CD14-positive monocyte (primary cell): ENCODE measurements around the gene NPY. TPM values are rescaled to one million over a fixed set of nuclear protein-coding genes. Genes with fewer than 3 reads are reported as not detected.

Experiments used
- DNase-seq, 3 donors: peaks; one replicate each; pipeline ENCODE4 v3.0.0-alpha.2; 2011 to 2022
- H2AFZ ChIP-seq: 2 replicates; pipeline ENCODE4 v1.6.0; 2012; ENCODE audit warnings: mild to moderate bottlenecking, low read depth, low read length, inconsistent platforms; ENCODE audit not compliant: insufficient read depth, poor library complexity, severe bottlenecking
- H3K27ac ChIP-seq, 2 donors: 1 replicate in 1 of 2; 2 replicates in 1 of 2; pipeline ENCODE4 v1.5.1; 2012 to 2013; ENCODE audit warnings: low read length in 2 of 2, control low read depth in 1 of 2, inconsistent platforms in 1 of 2, low read depth in 1 of 2, mild to moderate bottlenecking in 1 of 2
- H3K27me3 ChIP-seq, 2 donors: one replicate each; pipeline versions ENCODE4 v1.6.0 to v1.6.1; 2011 to 2013; ENCODE audit warnings: low read length in 2 of 2; ENCODE audit not compliant: control insufficient read depth in 2 of 2, insufficient read depth in 2 of 2
- H3K36me3 ChIP-seq, 2 donors: replicated peaks in 1 of 2; 1 replicate in 1 of 2; 2 replicates in 1 of 2; pipeline versions ENCODE4 v1.5.1 to v1.6.1; 2012 to 2013; ENCODE audit warnings: low read length in 2 of 2, control low read depth in 1 of 2, inconsistent platforms in 1 of 2, mild to moderate bottlenecking in 1 of 2; ENCODE audit not compliant: insufficient read depth in 2 of 2, control insufficient read depth in 1 of 2
- H3K4me1 ChIP-seq, 2 donors: 1 replicate in 1 of 2; 2 replicates in 1 of 2; pipeline versions ENCODE4 v1.5.1 to v1.6.1; 2012 to 2013; ENCODE audit warnings: low read length in 2 of 2, control low read depth in 1 of 2, inconsistent platforms in 1 of 2, mild to moderate bottlenecking in 1 of 2, moderate library complexity in 1 of 2; ENCODE audit not compliant: insufficient read depth in 2 of 2, control insufficient read depth in 1 of 2
- H3K4me2 ChIP-seq: replicated peaks from 2 replicates; pipeline ENCODE3; 2012; ENCODE audit warnings: low read length, moderate library complexity, mild to moderate bottlenecking; ENCODE audit not compliant: poor library complexity, severe bottlenecking; ENCODE audit errors: extremely low read depth
- H3K4me3 ChIP-seq, 3 experiments: fragments of 200-600 bp in 1 of 3; sonication (generic) in 1 of 3; replicated peaks in 1 of 3; 1 replicate in 2 of 3; 2 replicates in 1 of 3; pipeline ENCODE4 v1.5.1; 2011 to 2013; ENCODE audit warnings: low read length in 3 of 3, mild to moderate bottlenecking in 3 of 3, control low read depth in 2 of 3, low read depth in 2 of 3, inconsistent platforms in 1 of 3, moderate library complexity in 1 of 3
- H3K79me2 ChIP-seq: 2 replicates; pipeline ENCODE4 v1.6.0; 2012; ENCODE audit warnings: mild to moderate bottlenecking, control low read depth, inconsistent platforms, low read length, moderate library complexity; ENCODE audit not compliant: insufficient read depth
- H3K9ac ChIP-seq: 2 replicates; pipeline ENCODE4 v1.6.0; 2017; ENCODE audit warnings: low read length, mild to moderate bottlenecking; ENCODE audit not compliant: insufficient read depth, poor library complexity, severe bottlenecking
- H3K9me3 ChIP-seq, 2 donors: replicated peaks in 1 of 2; 1 replicate in 1 of 2; 2 replicates in 1 of 2; pipeline versions ENCODE4 v1.5.1 to v1.6.1; 2012 to 2013; ENCODE audit warnings: low read length in 2 of 2, control low read depth in 1 of 2; ENCODE audit not compliant: control insufficient read depth in 1 of 2, insufficient read depth in 1 of 2
- H4K20me1 ChIP-seq: 2 replicates; pipeline ENCODE4 v1.6.0; 2012; ENCODE audit warnings: mild to moderate bottlenecking, low read length, control low read depth, moderate library complexity; ENCODE audit not compliant: insufficient read depth
- H3K27ac Mint-ChIP-seq, 7 donors: one replicate each; pipeline ENCODE4 v1.8.0; 2020; ENCODE audit warnings: mild to moderate bottlenecking in 7 of 7, mixed read lengths in 7 of 7, moderate library complexity in 6 of 7, inconsistent platforms in 2 of 7
- H3K27me3 Mint-ChIP-seq, 3 donors: one replicate each; pipeline ENCODE4 v1.8.0; 2021 to 2022; ENCODE audit warnings: low read depth in 3 of 3, mild to moderate bottlenecking in 3 of 3, mixed read lengths in 3 of 3, moderate library complexity in 3 of 3, inconsistent platforms in 1 of 3
- H3K36me3 Mint-ChIP-seq, 2 donors: one replicate each; pipeline ENCODE4 v1.8.0; 2020; ENCODE audit warnings: mixed read lengths in 2 of 2, inconsistent platforms in 1 of 2, mild to moderate bottlenecking in 1 of 2
- H3K4me1 Mint-ChIP-seq: one replicate; pipeline ENCODE4 v1.8.0; 2020; ENCODE audit warnings: mild to moderate bottlenecking, mixed read lengths
- H3K4me3 Mint-ChIP-seq, 2 donors: one replicate each; pipeline ENCODE4 v1.8.0; 2020; ENCODE audit warnings: mild to moderate bottlenecking in 2 of 2, mixed read lengths in 2 of 2, moderate library complexity in 1 of 2
- H3K9me3 Mint-ChIP-seq, 7 donors: one replicate each; pipeline ENCODE4 v1.8.0; 2020 to 2022; ENCODE audit warnings: mixed read lengths in 7 of 7, mild to moderate bottlenecking in 6 of 7, moderate library complexity in 6 of 7, inconsistent platforms in 2 of 7
- CTCF ChIP-seq: fragments of 200-600 bp; IDR thresholded peaks from one replicate; pipeline ENCODE4 v1.8.0; 2022; ENCODE audit warnings: antibody characterized with exemption, mild to moderate bottlenecking
- WGBS: methylation state at CpG from one replicate; pipeline ENCODE4 v1.1.5; 2013; ENCODE audit warnings: missing lambda C conversion rate; ENCODE audit not compliant: insufficient coverage; 5-methylcytosine and 5-hydroxymethylcytosine counted together
- intact Hi-C, 2 donors: fragments of 100-400 bp; cut with micrococcal nuclease; formaldehyde crosslinking; loops; one replicate each; pipeline versions ENCODE4 v1.15.0 to v1.15.1; 2023
- polyA plus RNA-seq, 3 donors: library from polyadenylated mRNA; depleted of rRNA in 1 of 3; unstranded in 2 of 3; stranded (reverse) in 1 of 3; fragments of 300-500 nt in 2 of 3; fragments of >200 nt in 1 of 3; fragmentation: Illumina TruSeq in 2 of 3; gene quantifications; 1 replicate in 2 of 3; 2 replicates in 1 of 3; pipeline ENCODE4 v1.2.3, GENCODE V29; 2012 to 2021

Gene NPY
- polyA plus RNA-seq, 3 donors = not detected

- H3K4me3 Mint-ChIP-seq = no peak overlapping the region
- Histone ChIP-seq H3K4me1 (no peaks in the 10 kb centered on the region), H3K4me2 (no peak overlapping the region), H3K79me2 (no peaks in the 10 kb centered on the region), H3K27ac (no peak overlapping the region), H3K9me3 (no peaks in the 10 kb centered on the region), H3K36me3 (no peaks in the 10 kb centered on the region), H3K9ac (no peak overlapping the region), H3K4me3 (no peak overlapping the region), H4K20me1 (no peaks in the 10 kb centered on the region), H2AFZ (no peak overlapping the region), H3K27me3 (no peaks in the 10 kb centered on the region)
- intact Hi-C loops = no loop called here
- no peak overlapping the region for H3K27ac Mint-ChIP-seq
- no peaks in the 10 kb centered on the region for H3K36me3 Mint-ChIP-seq
- no peak for DNase-seq
- peaks cover 2 to 3% (median 3%) of the 10 kb centered on the region in 3 donors for H3K27me3 Mint-ChIP-seq
- 90% methylated on average over 3 of the region's 5 CpGs for WGBS
- no peaks in the 10 kb centered on the region for H3K4me1 Mint-ChIP-seq
- H3K9me3 Mint-ChIP-seq = no peaks in the 10 kb centered on the region
- no peak for TF ChIP-seq CTCF
These were observed 41.7 kb downstream of the NPY start for GRCh38 chr7:24325708-24326107.

- no CpG with 5 or more reads among the region's 5 CpGs for WGBS
- Histone ChIP-seq H3K27ac (no peak overlapping the region), H3K36me3 (no peaks in the 10 kb centered on the region), H3K9ac (no peak overlapping the region), H2AFZ (no peak overlapping the region), H3K79me2 (no peaks in the 10 kb centered on the region), H3K4me1 (no peaks in the 10 kb centered on the region), H3K4me2 (no peak overlapping the region), H3K9me3 (no peaks in the 10 kb centered on the region), H4K20me1 (no peaks in the 10 kb centered on the region), H3K27me3 (no peaks in the 10 kb centered on the region), H3K4me3 (no peak overlapping the region)
- intact Hi-C loops = no loop called here
- Mint-ChIP-seq H3K4me3 (no peak overlapping the region), H3K36me3 (no peaks in the 10 kb centered on the region), H3K4me1 (no peaks in the 10 kb centered on the region), H3K27me3 (peaks cover 0 to 2% (median 0%) of the 10 kb centered on the region in 3 donors), H3K9me3 (peaks cover under 1 to 7% (median 4%) of the 10 kb centered on the region in 7 donors), H3K27ac (no peak overlapping the region)
- no peak for DNase-seq
- no peak for TF ChIP-seq CTCF
These were observed 44.1 kb downstream of the NPY start for GRCh38 chr7:24328050-24328449.
